ENCODE measurements around the gene CRAMP1. TPM values are rescaled to one million over a fixed set of nuclear protein-coding genes. Genes with fewer than 3 reads are reported as not detected.

The CRAMP1 gene
- total RNA-seq, 1 experiment from 2014 or later, result 33.0 TPM

DNA sequence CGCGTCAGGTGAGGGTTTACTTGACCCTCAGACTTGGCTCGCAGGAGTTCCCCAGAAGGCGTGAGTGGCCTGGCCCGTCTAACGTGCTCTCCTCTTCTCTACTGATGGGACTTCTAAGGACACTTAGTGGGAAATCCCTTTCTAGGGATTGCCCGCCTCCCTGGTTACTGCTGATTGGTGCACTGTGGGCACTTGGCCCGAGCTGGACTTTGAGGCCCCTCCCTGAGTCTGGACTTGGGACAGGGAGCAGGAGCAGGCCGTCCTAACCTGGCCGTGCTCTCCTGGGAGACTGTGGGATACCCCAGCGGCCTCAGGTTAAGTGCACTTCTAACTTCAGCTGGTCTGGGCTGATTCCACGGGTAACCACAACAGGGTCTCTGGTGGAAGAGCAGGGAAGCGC is 15.0 kb upstream of the CRAMP1 start:
- no peak overlapping the region for H3K27ac ChIP-seq (ENCODE audit: low read depth, low read length, poor library complexity, severe bottlenecking)
- no peaks in the 10 kb centered on the region for H3K4me1 ChIP-seq (ENCODE audit: insufficient read depth, low read length, poor library complexity, severe bottlenecking)
- TF ChIP-seq EZH2 (IDR thresholded peaks at IDR 0.05; ENCODE audit: borderline replicate concordance, low read depth, low read length, poor library complexity, severe bottlenecking), result no peak
- TF ChIP-seq, protein P1, sequence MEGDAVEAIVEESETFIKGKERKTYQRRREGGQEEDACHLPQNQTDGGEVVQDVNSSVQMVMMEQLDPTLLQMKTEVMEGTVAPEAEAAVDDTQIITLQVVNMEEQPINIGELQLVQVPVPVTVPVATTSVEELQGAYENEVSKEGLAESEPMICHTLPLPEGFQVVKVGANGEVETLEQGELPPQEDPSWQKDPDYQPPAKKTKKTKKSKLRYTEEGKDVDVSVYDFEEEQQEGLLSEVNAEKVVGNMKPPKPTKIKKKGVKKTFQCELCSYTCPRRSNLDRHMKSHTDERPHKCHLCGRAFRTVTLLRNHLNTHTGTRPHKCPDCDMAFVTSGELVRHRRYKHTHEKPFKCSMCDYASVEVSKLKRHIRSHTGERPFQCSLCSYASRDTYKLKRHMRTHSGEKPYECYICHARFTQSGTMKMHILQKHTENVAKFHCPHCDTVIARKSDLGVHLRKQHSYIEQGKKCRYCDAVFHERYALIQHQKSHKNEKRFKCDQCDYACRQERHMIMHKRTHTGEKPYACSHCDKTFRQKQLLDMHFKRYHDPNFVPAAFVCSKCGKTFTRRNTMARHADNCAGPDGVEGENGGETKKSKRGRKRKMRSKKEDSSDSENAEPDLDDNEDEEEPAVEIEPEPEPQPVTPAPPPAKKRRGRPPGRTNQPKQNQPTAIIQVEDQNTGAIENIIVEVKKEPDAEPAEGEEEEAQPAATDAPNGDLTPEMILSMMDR (conservative IDR thresholded peaks at IDR 0.05; ENCODE audit: low read depth, low read length), result no peak
- no peak overlapping the region for H3K4me3 ChIP-seq (ENCODE audit: low read depth, low read length, poor library complexity, severe bottlenecking)
- BruUV-seq (replicated peaks), result no TSS peak
- no peaks in the 10 kb centered on the region for H3K9me3 ChIP-seq (ENCODE audit: low read depth, low read length, poor library complexity, severe bottlenecking)
- ChIA-PET CTCF (no interaction called here), POLR2A (ENCODE audit: low non-redundant PET) (no interaction called here)
- H3K27me3 ChIP-seq (replicated peaks; ENCODE audit: insufficient read depth, low read depth, low read length, poor library complexity), result no peaks in the 10 kb centered on the region
- intact Hi-C loops (cut with micrococcal nuclease; ENCODE audit: unreplicated experiment), result no loop called here
- DNase-seq (ENCODE audit: low spot score), result no peak
- no peaks in the 10 kb centered on the region for H3K36me3 ChIP-seq (ENCODE audit: insufficient read depth, low read length, poor library complexity, severe bottlenecking)

DNA sequence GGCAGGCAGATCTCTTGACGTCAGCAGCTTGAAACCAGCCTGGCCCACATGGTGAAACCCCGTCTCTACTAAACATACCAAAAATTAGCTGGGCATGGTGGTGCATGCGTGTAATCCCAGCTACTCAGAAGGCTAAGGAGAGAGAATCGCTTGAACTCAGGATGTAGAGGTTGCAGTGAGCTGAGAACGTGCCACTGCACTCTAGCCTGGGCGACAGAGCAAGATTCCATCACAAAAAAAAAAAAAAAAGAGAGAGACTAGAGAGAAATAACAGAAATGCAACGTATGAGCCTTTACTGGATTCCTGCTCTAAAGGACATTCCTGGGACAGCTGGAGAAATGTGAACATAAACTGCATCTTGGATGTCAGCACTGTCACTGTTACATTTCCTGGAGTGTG is 11.1 kb upstream of the CRAMP1 start:
- ChIA-PET POLR2A (ENCODE audit: low non-redundant PET) (no interaction called here), CTCF (no interaction called here)
- intact Hi-C loops (cut with micrococcal nuclease; ENCODE audit: unreplicated experiment), result no loop called here
- Histone ChIP-seq H3K9me3 (ENCODE audit: low read depth, low read length, poor library complexity, severe bottlenecking) (no peaks in the 10 kb centered on the region), H3K36me3 (ENCODE audit: insufficient read depth, low read length, poor library complexity, severe bottlenecking) (peaks cover 2% of the 10 kb centered on the region), H3K27ac (ENCODE audit: low read depth, low read length, poor library complexity, severe bottlenecking) (no peak overlapping the region), H3K4me1 (ENCODE audit: insufficient read depth, low read length, poor library complexity, severe bottlenecking) (no peaks in the 10 kb centered on the region), H3K27me3 (replicated peaks; ENCODE audit: insufficient read depth, low read depth, low read length, poor library complexity) (no peaks in the 10 kb centered on the region), H3K4me3 (ENCODE audit: low read depth, low read length, poor library complexity, severe bottlenecking) (no peak overlapping the region)
- no peak for DNase-seq (ENCODE audit: low spot score)
- TF ChIP-seq, protein P1 (conservative IDR thresholded peaks at IDR 0.05; ENCODE audit: low read depth, low read length), result no peak
- no peak for TF ChIP-seq EZH2 (IDR thresholded peaks at IDR 0.05; ENCODE audit: borderline replicate concordance, low read depth, low read length, poor library complexity, severe bottlenecking)
- no TSS peak for BruUV-seq (replicated peaks)

DNA sequence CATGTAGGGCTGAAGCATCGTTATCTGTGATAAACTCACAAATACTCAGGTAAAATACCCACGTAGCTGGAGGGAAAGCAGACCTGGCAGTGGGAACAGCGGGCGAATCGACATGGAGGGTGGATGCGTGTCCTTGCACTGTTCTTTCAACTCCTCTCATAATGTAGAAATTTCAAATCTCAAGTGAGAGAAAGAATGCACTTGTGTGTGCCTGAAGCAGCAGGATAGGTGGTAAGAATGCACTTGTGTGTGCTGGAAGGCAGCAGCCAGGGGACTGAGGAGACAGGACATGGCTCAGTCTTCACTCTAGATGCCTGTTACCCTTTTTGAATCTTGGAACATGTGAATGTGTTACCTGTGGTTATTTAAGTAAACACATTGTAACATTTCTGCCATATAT is 10.7 kb upstream of the CRAMP1 start:
- POLR2A ChIA-PET (ENCODE audit: low non-redundant PET), result no interaction called here
- BruUV-seq (replicated peaks), result no TSS peak

More for the DNA sequence above, 10.7 kb upstream of the CRAMP1 start:
- H3K4me3 ChIP-seq (ENCODE audit: low read depth, low read length, poor library complexity, severe bottlenecking), result no peak overlapping the region
- no peak overlapping the region for H3K27ac ChIP-seq (ENCODE audit: low read depth, low read length, poor library complexity, severe bottlenecking)
- peaks cover 2% of the 10 kb centered on the region for H3K36me3 ChIP-seq (ENCODE audit: insufficient read depth, low read length, poor library complexity, severe bottlenecking)
- H3K4me1 ChIP-seq (ENCODE audit: insufficient read depth, low read length, poor library complexity, severe bottlenecking), result no peaks in the 10 kb centered on the region
- TF ChIP-seq, protein P1 (conservative IDR thresholded peaks at IDR 0.05; ENCODE audit: low read depth, low read length), result no peak
- TF ChIP-seq EZH2 (IDR thresholded peaks at IDR 0.05; ENCODE audit: borderline replicate concordance, low read depth, low read length, poor library complexity, severe bottlenecking), result no peak
- CTCF ChIA-PET, result no interaction called here
- H3K9me3 ChIP-seq (ENCODE audit: low read depth, low read length, poor library complexity, severe bottlenecking), result no peaks in the 10 kb centered on the region
- no peak for DNase-seq (ENCODE audit: low spot score)
- intact Hi-C loops (cut with micrococcal nuclease; ENCODE audit: unreplicated experiment), result no loop called here
- H3K27me3 ChIP-seq (replicated peaks; ENCODE audit: insufficient read depth, low read depth, low read length, poor library complexity), result no peaks in the 10 kb centered on the region

Measured in A673 (cell line).